ENCODE results near the gene DCAF6. TPM values are rescaled to one million over a fixed set of nuclear protein-coding genes. Genes with fewer than 3 reads are reported as not detected.

Gene DCAF6
- total RNA-seq, 2 donors from 2014 or later: 71.4 to 116 TPM

- WGBS: 87% methylated on average over 9 of the region's 9 CpGs
- H3K27me3 ChIP-seq (replicated peaks; ENCODE audit: insufficient read depth): no peaks in the 10 kb centered on the region
- intact Hi-C loops (cut with DNase I): no loop called here
- H3K9me3 ChIP-seq: no peaks in the 10 kb centered on the region
- TF ChIP-seq POLR2AphosphoS5 (IDR thresholded peaks at IDR 0.05) (no peak), POLR2A (IDR thresholded peaks at IDR 0.05) (no peak)
- TF ChIP-seq, protein P1, sequence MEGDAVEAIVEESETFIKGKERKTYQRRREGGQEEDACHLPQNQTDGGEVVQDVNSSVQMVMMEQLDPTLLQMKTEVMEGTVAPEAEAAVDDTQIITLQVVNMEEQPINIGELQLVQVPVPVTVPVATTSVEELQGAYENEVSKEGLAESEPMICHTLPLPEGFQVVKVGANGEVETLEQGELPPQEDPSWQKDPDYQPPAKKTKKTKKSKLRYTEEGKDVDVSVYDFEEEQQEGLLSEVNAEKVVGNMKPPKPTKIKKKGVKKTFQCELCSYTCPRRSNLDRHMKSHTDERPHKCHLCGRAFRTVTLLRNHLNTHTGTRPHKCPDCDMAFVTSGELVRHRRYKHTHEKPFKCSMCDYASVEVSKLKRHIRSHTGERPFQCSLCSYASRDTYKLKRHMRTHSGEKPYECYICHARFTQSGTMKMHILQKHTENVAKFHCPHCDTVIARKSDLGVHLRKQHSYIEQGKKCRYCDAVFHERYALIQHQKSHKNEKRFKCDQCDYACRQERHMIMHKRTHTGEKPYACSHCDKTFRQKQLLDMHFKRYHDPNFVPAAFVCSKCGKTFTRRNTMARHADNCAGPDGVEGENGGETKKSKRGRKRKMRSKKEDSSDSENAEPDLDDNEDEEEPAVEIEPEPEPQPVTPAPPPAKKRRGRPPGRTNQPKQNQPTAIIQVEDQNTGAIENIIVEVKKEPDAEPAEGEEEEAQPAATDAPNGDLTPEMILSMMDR (IDR thresholded peaks at IDR 0.05): no peak
- no peak overlapping the region for H3K27ac ChIP-seq
- no peak overlapping the region for H3K4me3 ChIP-seq
- H3K36me3 ChIP-seq: no peaks in the 10 kb centered on the region
- no peaks in the 10 kb centered on the region for H3K4me1 ChIP-seq (replicated peaks)
- DNase-seq (ENCODE audit: low spot score): no peak
Observed at GRCh38 chr1:167943541-167943940, 7.1 kb downstream of the DCAF6 start.

DNA sequence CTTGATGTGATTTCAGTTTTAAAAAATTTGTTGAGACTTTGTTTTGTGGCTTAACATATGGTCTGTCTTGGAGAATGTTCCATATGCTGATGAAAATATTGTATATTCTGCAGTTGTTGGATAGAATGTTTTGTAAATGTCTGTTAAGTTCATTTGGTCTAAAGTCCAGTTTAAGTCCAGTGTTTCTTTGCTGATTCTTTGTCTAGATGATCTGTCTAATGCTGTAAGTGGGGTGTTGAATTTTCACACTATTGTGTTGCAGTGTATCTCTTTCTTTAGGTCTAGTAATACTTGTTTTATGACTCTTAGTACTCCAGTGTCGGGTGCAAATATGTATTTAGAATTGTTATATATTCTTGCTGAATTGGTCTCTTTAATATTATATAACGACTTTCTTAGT is 11.2 kb downstream of the DCAF6 start:
- TF ChIP-seq POLR2AphosphoS5 (IDR thresholded peaks at IDR 0.05): no peak
- TF ChIP-seq POLR2A (IDR thresholded peaks at IDR 0.05): no peak
- TF ChIP-seq, protein P1 (IDR thresholded peaks at IDR 0.05): no peak
- intact Hi-C loops (cut with DNase I): no loop called here
- Histone ChIP-seq H3K4me3 (no peak overlapping the region), H3K27me3 (replicated peaks; ENCODE audit: insufficient read depth) (no peaks in the 10 kb centered on the region), H3K9me3 (no peaks in the 10 kb centered on the region), H3K27ac (no peak overlapping the region), H3K4me1 (replicated peaks) (no peaks in the 10 kb centered on the region), H3K36me3 (no peaks in the 10 kb centered on the region)
- 69% methylated on average over 2 of the region's 2 CpGs for WGBS
- no peak for DNase-seq (ENCODE audit: low spot score)

- Histone ChIP-seq H3K27me3 (replicated peaks; ENCODE audit: insufficient read depth) (no peaks in the 10 kb centered on the region), H3K36me3 (no peaks in the 10 kb centered on the region), H3K9me3 (no peaks in the 10 kb centered on the region), H3K4me3 (no peak overlapping the region), H3K27ac (no peak overlapping the region), H3K4me1 (replicated peaks) (no peaks in the 10 kb centered on the region)
- 26% methylated on average over 3 of the region's 3 CpGs for WGBS
- no peak for TF ChIP-seq POLR2A (IDR thresholded peaks at IDR 0.05)
- TF ChIP-seq, protein P1 (IDR thresholded peaks at IDR 0.05): no peak
- intact Hi-C loops (cut with DNase I): no loop called here
- no peak for DNase-seq (ENCODE audit: low spot score)
Observed at GRCh38 chr1:167949785-167950184, 13.3 kb downstream of the DCAF6 start.

DNA sequence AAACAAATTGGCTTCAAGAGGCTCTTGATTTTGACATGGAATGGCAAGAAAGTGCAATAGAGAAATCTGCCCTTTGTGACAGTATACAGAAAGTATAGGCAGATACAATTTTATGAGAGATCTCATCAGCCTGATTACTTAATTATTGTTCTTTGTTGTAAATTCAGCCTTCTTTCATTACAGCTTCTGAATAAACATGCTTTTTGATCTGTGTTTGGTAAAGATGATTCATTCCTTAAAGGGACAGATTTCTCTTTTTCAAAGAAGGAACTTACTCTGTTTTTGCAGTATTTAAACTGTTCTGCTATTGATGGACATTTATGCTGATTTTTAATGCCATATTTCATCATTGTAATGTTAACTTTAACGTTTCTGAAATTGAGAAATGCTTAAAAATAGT is 14.1 kb downstream of the DCAF6 start:
- TF ChIP-seq POLR2A (IDR thresholded peaks at IDR 0.05): no peak
- no peak for TF ChIP-seq POLR2AphosphoS5 (IDR thresholded peaks at IDR 0.05)
- TF ChIP-seq, protein P1 (IDR thresholded peaks at IDR 0.05): no peak
- WGBS: 7% methylated on average over 1 of the region's 1 CpG
- H3K4me1 ChIP-seq (replicated peaks): no peaks in the 10 kb centered on the region
- intact Hi-C loops (cut with DNase I): no loop called here
- no peaks in the 10 kb centered on the region for H3K9me3 ChIP-seq
- DNase-seq (ENCODE audit: low spot score): no peak
- no peaks in the 10 kb centered on the region for H3K36me3 ChIP-seq
- H3K27ac ChIP-seq: no peak overlapping the region
- no peaks in the 10 kb centered on the region for H3K27me3 ChIP-seq (replicated peaks; ENCODE audit: insufficient read depth)
- no peak overlapping the region for H3K4me3 ChIP-seq

DNA sequence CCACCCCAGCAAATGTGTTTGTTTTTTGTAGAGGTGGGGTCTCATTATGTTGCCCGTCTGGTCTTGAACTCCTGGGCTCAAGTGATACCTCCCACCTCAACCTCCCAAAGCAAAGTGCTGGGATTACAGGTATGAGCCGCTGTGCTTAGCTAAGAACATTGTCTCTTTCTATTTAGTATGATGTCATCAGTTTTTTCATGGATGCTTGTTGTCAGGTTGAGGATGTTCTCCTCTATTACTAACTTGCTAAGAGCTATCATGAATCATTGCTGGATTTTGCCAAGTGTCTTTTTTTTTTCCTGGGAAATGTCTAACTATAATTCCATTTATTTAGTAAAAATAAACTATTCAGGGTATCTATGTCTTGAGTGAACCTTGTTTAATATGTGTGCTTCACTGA is 19.4 kb downstream of the DCAF6 start:
- WGBS: 92% methylated on average over 2 of the region's 2 CpGs

More for the DNA sequence above, 19.4 kb downstream of the DCAF6 start:
- Histone ChIP-seq H3K4me1 (replicated peaks) (no peaks in the 10 kb centered on the region), H3K27me3 (replicated peaks; ENCODE audit: insufficient read depth) (no peaks in the 10 kb centered on the region), H3K36me3 (no peaks in the 10 kb centered on the region), H3K4me3 (no peak overlapping the region), H3K9me3 (no peaks in the 10 kb centered on the region), H3K27ac (no peak overlapping the region)
- no peak for DNase-seq (ENCODE audit: low spot score)
- intact Hi-C loops (cut with DNase I): no loop called here
- TF ChIP-seq POLR2A (IDR thresholded peaks at IDR 0.05): no peak

All from prostate gland (tissue), 2 donors.